GM12892 (cell line): ENCODE data around the gene RAB36.

ENCODE experiments used
- POLR2A ChIP-seq: IDR thresholded peaks from 2 replicates; pipeline ENCODE4 v1.6.1; 2011; ENCODE audit warnings: low read depth, low read length, control low read depth
- POLR2AphosphoS5 ChIP-seq: IDR thresholded peaks from 2 replicates; pipeline ENCODE4 v1.6.1; 2011; ENCODE audit warnings: low read depth, low read length, control low read depth

DNA sequence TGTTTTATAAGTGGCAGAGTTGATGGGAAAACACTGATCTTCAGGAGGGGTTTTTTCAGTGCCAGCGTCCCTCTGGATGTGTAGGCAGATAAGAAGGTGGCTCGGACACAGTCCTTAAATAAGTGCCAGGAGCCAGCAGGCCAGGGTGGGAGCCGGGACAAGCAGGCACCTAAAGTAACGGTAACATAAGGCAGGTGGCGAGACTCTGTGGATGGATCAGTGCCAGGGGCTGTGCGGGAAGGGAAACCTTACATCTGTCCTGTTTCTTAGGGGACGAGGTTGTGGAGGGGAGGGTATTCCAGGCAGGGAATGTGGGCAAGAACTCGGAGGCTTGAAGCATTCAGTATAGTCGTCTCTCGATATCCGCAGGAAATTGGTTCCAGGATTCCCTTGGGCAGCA lies 50.9 kb downstream of the RAB36 start:
- TF ChIP-seq POLR2A (no peak), POLR2AphosphoS5 (no peak)
